Neural cell (in vitro differentiated cells): Measurements from ENCODE around the gene ING4. TPM values are rescaled to one million over a fixed set of nuclear protein-coding genes. Genes with fewer than 3 reads are reported as not detected.
A peak's percentile ranks its signal among the peaks of the same experiment; 100 is the strongest.
"Not testable (repeated sequence)": the region's sequence is repeated elsewhere in the genome, so short reads cannot be mapped to it uniquely, and the experiment has no call there.

Experiments
- H2AFZ ChIP-seq: fragments of 200-600, 300-800 bp; sonication (generic), shearing (Covaris generic); 2 replicates; pipeline ENCODE4 v1.6.0; 2014; ENCODE audit warnings: low read depth, mild to moderate bottlenecking, antibody characterized with exemption, low read length, moderate library complexity
- H3F3A ChIP-seq: fragments of 200-600 bp; shearing (Covaris generic); 2 replicates; pipeline ENCODE4 v1.6.1; 2016; ENCODE audit warnings: mild to moderate bottlenecking, moderate library complexity, mixed read lengths, antibody characterized with exemption, low read length; ENCODE audit not compliant: insufficient read depth, poor library complexity, severe bottlenecking
- H3K27ac ChIP-seq: fragments of 200-600, 300-800 bp; sonication (generic), shearing (Covaris generic); 2 replicates; pipeline ENCODE4 v1.5.1; 2014; ENCODE audit warnings: mild to moderate bottlenecking, low read length, moderate library complexity
- H3K27me3 ChIP-seq: fragments of 300-800, 200-600 bp; sonication (generic), shearing (Covaris generic); 2 replicates; pipeline ENCODE4 v1.6.0; 2014; ENCODE audit warnings: mild to moderate bottlenecking, low read depth, low read length, moderate library complexity; ENCODE audit not compliant: insufficient read depth
- H3K36me3 ChIP-seq: fragments of 300-800, 200-600 bp; sonication (generic), shearing (Covaris generic); 2 replicates; pipeline ENCODE4 v1.5.1; 2014; ENCODE audit warnings: mild to moderate bottlenecking, antibody characterized with exemption, low read length, moderate library complexity; ENCODE audit not compliant: insufficient read depth
- H3K4me2 ChIP-seq: fragments of 300-800, 200-600 bp; sonication (generic), shearing (Covaris generic); 2 replicates; pipeline ENCODE4 v1.6.0; 2014; ENCODE audit warnings: mild to moderate bottlenecking, low read length
- H3K4me3 ChIP-seq: fragments of 300-800, 200-600 bp; sonication (generic), shearing (Covaris generic); 2 replicates; pipeline ENCODE4 v1.5.1; 2014; ENCODE audit warnings: mild to moderate bottlenecking, low read length, moderate library complexity
- H3K79me2 ChIP-seq: fragments of 200-600 bp; shearing (Covaris generic); replicated peaks from 2 replicates; pipeline ENCODE4 v1.6.0; 2014; ENCODE audit warnings: mild to moderate bottlenecking, low read length, moderate library complexity; ENCODE audit not compliant: insufficient read depth
- H3K9ac ChIP-seq: fragments of 300-800, 200-600 bp; sonication (generic), shearing (Covaris generic); 2 replicates; pipeline ENCODE4 v1.6.1; 2016; ENCODE audit warnings: mild to moderate bottlenecking, low read length, mixed read lengths
- H3K9me2 ChIP-seq: fragments of 200-600 bp; shearing (Covaris generic); 2 replicates; pipeline ENCODE4 v1.6.1; 2016; ENCODE audit warnings: mild to moderate bottlenecking, low read length, mixed read lengths; ENCODE audit not compliant: insufficient read depth
- H3K9me3 ChIP-seq: fragments of 200-600, 300-800 bp; sonication (generic), shearing (Covaris generic); 2 replicates; pipeline ENCODE4 v1.6.1; 2016; ENCODE audit warnings: mild to moderate bottlenecking, mixed run types, low read length, moderate library complexity, mixed read lengths
- H4K20me1 ChIP-seq: fragments of 200-600 bp; shearing (Covaris generic); 2 replicates; pipeline ENCODE4 v1.6.1; 2016; ENCODE audit warnings: mild to moderate bottlenecking, mixed run types; ENCODE audit not compliant: insufficient read depth
- CTCF ChIP-seq: fragments of 450-650 bp; IDR thresholded peaks from 2 replicates; pipeline ENCODE4 v1.5.1; 2014; ENCODE audit warnings: antibody characterized with exemption, mild to moderate bottlenecking, moderate library complexity; ENCODE audit not compliant: poor library complexity, severe bottlenecking
- EP300 ChIP-seq: fragments of 450-650 bp; conservative IDR thresholded peaks from 2 replicates; pipeline ENCODE4 v1.6.1; 2014; ENCODE audit warnings: antibody characterized with exemption, mild to moderate bottlenecking, moderate library complexity; ENCODE audit not compliant: poor library complexity, severe bottlenecking
- EZH2 ChIP-seq: fragments of 200-600, 300-800 bp; shearing (Covaris generic), sonication (generic); IDR thresholded peaks from 2 replicates; pipeline ENCODE4 v1.6.1; 2014; ENCODE audit warnings: antibody characterized with exemption, low read length, borderline replicate concordance, mild to moderate bottlenecking; ENCODE audit not compliant: insufficient read depth, poor library complexity, severe bottlenecking
- MXI1 ChIP-seq: fragments of 450-650 bp; conservative IDR thresholded peaks from 2 replicates; pipeline ENCODE4 v1.6.1; 2014; ENCODE audit warnings: antibody characterized with exemption, mild to moderate bottlenecking; ENCODE audit not compliant: poor library complexity, severe bottlenecking
- POLR2AphosphoS5 ChIP-seq: IDR thresholded peaks from 2 replicates; pipeline ENCODE4 v1.6.1; 2012
- RAD21 ChIP-seq: fragments of 450-650 bp; conservative IDR thresholded peaks from 2 replicates; pipeline ENCODE4 v1.6.1; 2014; ENCODE audit warnings: antibody characterized with exemption, mild to moderate bottlenecking, moderate library complexity
- REST ChIP-seq: IDR thresholded peaks from 2 replicates; pipeline ENCODE4 v1.6.1; 2012; ENCODE audit warnings: borderline replicate concordance
- SMC3 ChIP-seq: fragments of 450-650 bp; conservative IDR thresholded peaks from 2 replicates; pipeline ENCODE4 v1.6.1; 2014; ENCODE audit warnings: antibody characterized with exemption, mild to moderate bottlenecking, moderate library complexity; ENCODE audit not compliant: poor library complexity
- TAF1 ChIP-seq: IDR thresholded peaks from 2 replicates; pipeline ENCODE4 v1.6.1; 2012; ENCODE audit warnings: low read depth
- polyA minus RNA-seq: library from RNA; depleted of rRNA, polyadenylated mRNA; stranded (reverse); fragments of >200 nt; gene quantifications from 2 replicates; pipeline ENCODE4 v1.2.3, GENCODE V29; 2014
- polyA plus RNA-seq: library from polyadenylated mRNA; depleted of rRNA; stranded (reverse); fragments of >200 nt; gene quantifications from 2 replicates; pipeline ENCODE4 v1.2.3, GENCODE V29; 2014

Gene ING4
- 522 and 540 TPM in 2 replicates for polyA plus RNA-seq
- 128 and 145 TPM in 2 replicates for polyA minus RNA-seq

GRCh38 chr12:6662906-6663742 is at the start of gene ING4:
Gene ING4, minus strand, starts transcription at chr12:6663119. Its CDS starts 18 bp downstream, at chr12:6663101.
- Histone ChIP-seq H3K27me3 (no peaks in the 10 kb centered on the region), H4K20me1 (no peaks in the 10 kb centered on the region), H3K4me3 (peak within 1 kb of the TSS; percentile 77), H3K36me3 (no peaks in the 10 kb centered on the region), H2AFZ (peak within 1 kb of the TSS; percentile 76), H3K4me2 (peak within 1 kb of the TSS; percentile 94), H3K79me2 (peaks cover 31% of the 10 kb centered on the region), H3K27ac (peak within 1 kb of the TSS; percentile 97), H3K9me3 (no peaks in the 10 kb centered on the region), H3K9me2 (no peaks in the 10 kb centered on the region), H3F3A (no peaks in the 10 kb centered on the region), H3K9ac (peak within 1 kb of the TSS; percentile 95)
- TF ChIP-seq EZH2 (no peak), RAD21 (peak; percentile 54), TAF1 (peak; percentile 76), REST (peak; percentile 96), SMC3 (peak; percentile 55), EP300 (peak; percentile 68), CTCF (peak; percentile 31), MXI1 (peak; percentile 77), POLR2AphosphoS5 (peak; percentile 100)

GRCh38 chr12:6708960-6709394 is 46.1 kb upstream of the ING4 start:
- H3K27ac ChIP-seq, result no peak overlapping the region
- H2AFZ ChIP-seq, result no peak overlapping the region
- no peaks in the 10 kb centered on the region for H3K9me2 ChIP-seq
- no peaks in the 10 kb centered on the region for H4K20me1 ChIP-seq
- H3K4me2 ChIP-seq, result no peak overlapping the region
- H3K79me2 ChIP-seq, result no peaks in the 10 kb centered on the region
- H3K4me3 ChIP-seq, result no peak overlapping the region
- no peaks in the 10 kb centered on the region for H3F3A ChIP-seq
- TF ChIP-seq MXI1 (no peak), EZH2 (no peak)
- no peaks in the 10 kb centered on the region for H3K36me3 ChIP-seq
- no peaks in the 10 kb centered on the region for H3K9me3 ChIP-seq
- no peaks in the 10 kb centered on the region for H3K27me3 ChIP-seq
- no peak overlapping the region for H3K9ac ChIP-seq

GRCh38 chr12:6708351-6708750 is 45.4 kb upstream of the ING4 start:
- not testable (repeated sequence) for H2AFZ ChIP-seq, H4K20me1 ChIP-seq, H3K4me2 ChIP-seq, H3K79me2 ChIP-seq, H3K9ac ChIP-seq, H3K27me3 ChIP-seq, H3K9me3 ChIP-seq, H3K27ac ChIP-seq, H3K36me3 ChIP-seq, H3F3A ChIP-seq, H3K4me3 ChIP-seq, H3K9me2 ChIP-seq
